Activated T-helper 17 cell treated with anti-CD3 and anti-CD28 coated beads, Interleukin-2, amount 50 U/mL, for 72 hours (primary cell): ENCODE results near the gene CD300A. TPM values are rescaled to one million over a fixed set of nuclear protein-coding genes. Genes with fewer than 3 reads are reported as not detected.

Source experiments
- ATAC-seq: fragments of 150-1000 bp; cut with Tn5 transposase; replicated peaks from 2 replicates; pipeline ENCODE4 v1.10.0; 2021; ENCODE audit warnings: mild to moderate bottlenecking, moderate library complexity
- H3K27ac Mint-ChIP-seq: one replicate; pipeline ENCODE4 v1.8.0; 2022; ENCODE audit warnings: mixed read lengths
- H3K27me3 Mint-ChIP-seq: one replicate; pipeline ENCODE4 v1.8.0; 2022; ENCODE audit warnings: mixed read lengths
- H3K36me3 Mint-ChIP-seq: one replicate; pipeline ENCODE4 v1.8.0; 2022; ENCODE audit warnings: low read depth, mild to moderate bottlenecking, mixed read lengths
- H3K4me1 Mint-ChIP-seq: one replicate; pipeline ENCODE4 v1.8.0; 2022; ENCODE audit warnings: mixed read lengths
- H3K4me3 Mint-ChIP-seq: one replicate; pipeline ENCODE4 v1.8.0; 2022; ENCODE audit warnings: mild to moderate bottlenecking, mixed read lengths
- H3K9me3 Mint-ChIP-seq: one replicate; pipeline ENCODE4 v1.8.0; 2022; ENCODE audit warnings: mixed read lengths
- total RNA-seq, 2 donors: library from RNA; stranded (reverse); gene quantifications; one replicate each; pipeline ENCODE4 v1.2.3, GENCODE V29; 2022

CD300A gene
- total RNA-seq, 2 donors from 2014 or later: 3.0 to 29.1 TPM

GRCh38 chr17:74447628-74448159 is 18.7 kb upstream of the CD300A start:
- peaks cover 3% of the 10 kb centered on the region for H3K27me3 Mint-ChIP-seq
- H3K36me3 Mint-ChIP-seq: no peaks in the 10 kb centered on the region
- no peak overlapping the region for H3K4me3 Mint-ChIP-seq
- no peak for ATAC-seq
- peaks cover 2% of the 10 kb centered on the region for H3K4me1 Mint-ChIP-seq
- H3K9me3 Mint-ChIP-seq: no peaks in the 10 kb centered on the region
- no peak overlapping the region for H3K27ac Mint-ChIP-seq

- H3K4me3 Mint-ChIP-seq: no peak overlapping the region
- no peaks in the 10 kb centered on the region for H3K36me3 Mint-ChIP-seq
- H3K27ac Mint-ChIP-seq: no peak overlapping the region
Observed at GRCh38 chr17:74448756-74449155, 17.7 kb upstream of the CD300A start.

GRCh38 chr17:74449306-74449705 is 17.1 kb upstream of the CD300A start:
- Mint-ChIP-seq H3K27me3 (no peaks in the 10 kb centered on the region), H3K4me1 (peaks cover 5% of the 10 kb centered on the region)

More at GRCh38 chr17:74448756-74449155, 17.7 kb upstream of the CD300A start:
- Mint-ChIP-seq H3K9me3 (no peaks in the 10 kb centered on the region), H3K27me3 (peaks cover 2% of the 10 kb centered on the region), H3K4me1 (peaks cover 5% of the 10 kb centered on the region)
- ATAC-seq: no peak

GRCh38 chr17:74449773-74450172 is 16.7 kb upstream of the CD300A start:
- H3K36me3 Mint-ChIP-seq: no peaks in the 10 kb centered on the region
- H3K9me3 Mint-ChIP-seq: no peaks in the 10 kb centered on the region

More at GRCh38 chr17:74449306-74449705, 17.1 kb upstream of the CD300A start:
- Mint-ChIP-seq H3K36me3 (no peaks in the 10 kb centered on the region), H3K4me3 (no peak overlapping the region), H3K27ac (no peak overlapping the region), H3K9me3 (no peaks in the 10 kb centered on the region)
- ATAC-seq: no peak

GRCh38 chr17:74450231-74450630 is 16.2 kb upstream of the CD300A start:
- Mint-ChIP-seq H3K4me1 (peaks cover 5% of the 10 kb centered on the region), H3K27ac (peak overlapping the region; percentile 32), H3K9me3 (no peaks in the 10 kb centered on the region), H3K27me3 (no peaks in the 10 kb centered on the region), H3K4me3 (no peak overlapping the region), H3K36me3 (no peaks in the 10 kb centered on the region)
- no peak for ATAC-seq

More at GRCh38 chr17:74449773-74450172, 16.7 kb upstream of the CD300A start:
- ATAC-seq: no peak
- Mint-ChIP-seq H3K4me1 (peaks cover 5% of the 10 kb centered on the region), H3K27me3 (no peaks in the 10 kb centered on the region), H3K4me3 (no peak overlapping the region), H3K27ac (peak overlapping the region; percentile 32)

GRCh38 chr17:74450925-74451403 is 15.5 kb upstream of the CD300A start:
- no peaks in the 10 kb centered on the region for H3K36me3 Mint-ChIP-seq
- no peaks in the 10 kb centered on the region for H3K9me3 Mint-ChIP-seq
- H3K27me3 Mint-ChIP-seq: no peaks in the 10 kb centered on the region
- ATAC-seq: no peak
- no peak overlapping the region for H3K4me3 Mint-ChIP-seq
- peaks cover 5% of the 10 kb centered on the region for H3K4me1 Mint-ChIP-seq
- no peak overlapping the region for H3K27ac Mint-ChIP-seq

GRCh38 chr17:74451557-74451956 is 14.9 kb upstream of the CD300A start:
- no peak for ATAC-seq
- Mint-ChIP-seq H3K36me3 (no peaks in the 10 kb centered on the region), H3K27me3 (no peaks in the 10 kb centered on the region), H3K4me3 (no peak overlapping the region), H3K4me1 (peaks cover 5% of the 10 kb centered on the region), H3K27ac (no peak overlapping the region), H3K9me3 (no peaks in the 10 kb centered on the region)

- no peaks in the 10 kb centered on the region for H3K36me3 Mint-ChIP-seq
- no peak for ATAC-seq
- H3K4me3 Mint-ChIP-seq: peak overlapping the region; percentile 39
- H3K27me3 Mint-ChIP-seq: no peaks in the 10 kb centered on the region
- H3K4me1 Mint-ChIP-seq: peaks cover 5% of the 10 kb centered on the region
- no peak overlapping the region for H3K27ac Mint-ChIP-seq
- H3K9me3 Mint-ChIP-seq: no peaks in the 10 kb centered on the region
Observed at GRCh38 chr17:74452033-74452840, 14.2 kb upstream of the CD300A start.

GRCh38 chr17:74452841-74453661 is 13.4 kb upstream of the CD300A start:
- Mint-ChIP-seq H3K36me3 (no peaks in the 10 kb centered on the region), H3K27me3 (no peaks in the 10 kb centered on the region), H3K27ac (no peak overlapping the region), H3K4me1 (peaks cover 8% of the 10 kb centered on the region), H3K9me3 (no peaks in the 10 kb centered on the region), H3K4me3 (peak overlapping the region; percentile 39)
- no peak for ATAC-seq

GRCh38 chr17:74453665-74454196 is 12.7 kb upstream of the CD300A start:
- Mint-ChIP-seq H3K27ac (no peak overlapping the region), H3K9me3 (no peaks in the 10 kb centered on the region), H3K36me3 (no peaks in the 10 kb centered on the region), H3K27me3 (no peaks in the 10 kb centered on the region), H3K4me1 (peaks cover 8% of the 10 kb centered on the region), H3K4me3 (no peak overlapping the region)
- peak; percentile 97 for ATAC-seq

- Mint-ChIP-seq H3K27me3 (no peaks in the 10 kb centered on the region), H3K4me3 (peak overlapping the region; percentile 33), H3K4me1 (peaks cover 8% of the 10 kb centered on the region), H3K9me3 (no peaks in the 10 kb centered on the region), H3K36me3 (no peaks in the 10 kb centered on the region), H3K27ac (no peak overlapping the region)
- peak; percentile 32 for ATAC-seq
Observed at GRCh38 chr17:74454197-74455024, 12.0 kb upstream of the CD300A start.

GRCh38 chr17:74455025-74455545 is 11.3 kb upstream of the CD300A start:
- Mint-ChIP-seq H3K36me3 (no peaks in the 10 kb centered on the region), H3K4me3 (peak overlapping the region; percentile 33), H3K27ac (no peak overlapping the region), H3K4me1 (peaks cover 8% of the 10 kb centered on the region), H3K27me3 (no peaks in the 10 kb centered on the region), H3K9me3 (no peaks in the 10 kb centered on the region)
- no peak for ATAC-seq

GRCh38 chr17:74455821-74456220 is 10.6 kb upstream of the CD300A start:
- Mint-ChIP-seq H3K4me1 (peaks cover 8% of the 10 kb centered on the region), H3K27me3 (no peaks in the 10 kb centered on the region), H3K9me3 (no peaks in the 10 kb centered on the region), H3K4me3 (no peak overlapping the region), H3K27ac (no peak overlapping the region), H3K36me3 (no peaks in the 10 kb centered on the region)
- no peak for ATAC-seq
